Gastrocnemius medialis (tissue), 4 donors: ENCODE measurements around the gene TBRG4. TPM values are rescaled to one million over a fixed set of nuclear protein-coding genes. Genes with fewer than 3 reads are reported as not detected.

Experiments
- ATAC-seq, 2 donors: fragments of 150-250 bp; one replicate each; pipeline ENCODE4 v1.9.1; 2016
- DNase-seq, 2 donors: peaks; one replicate each; pipeline ENCODE4 v3.0.0-alpha.2; 2019
- H3K27ac ChIP-seq, 4 donors: fragments of 200-600 bp; sonication (generic); 1 replicate in 1 of 4; 2 replicates in 3 of 4; pipeline ENCODE4 v1.5.1; 2016 to 2018; ENCODE audit warnings: mild to moderate bottlenecking in 2 of 4, moderate library complexity in 1 of 4
- H3K27me3 ChIP-seq, 3 donors: fragments of 200-600 bp; sonication (generic) in 2 of 3; 1 replicate in 1 of 3; 2 replicates in 2 of 3; pipeline versions ENCODE4 v1.5.1 to v1.6.0; 2016 to 2019; ENCODE audit warnings: mild to moderate bottlenecking in 1 of 3, moderate library complexity in 1 of 3
- H3K36me3 ChIP-seq, 2 donors: fragments of 200-600 bp; sonication (generic) in 1 of 2; one replicate each; pipeline ENCODE4 v1.5.1; 2017 to 2018
- H3K4me1 ChIP-seq, 2 donors: fragments of 200-600 bp; sonication (generic) in 1 of 2; one replicate each; pipeline ENCODE4 v1.5.1; 2016 to 2017; ENCODE audit warnings: mild to moderate bottlenecking in 2 of 2
- H3K4me3 ChIP-seq, 4 donors: fragments of 200-600 bp; sonication (generic) in 3 of 4; 1 replicate in 1 of 4; 2 replicates in 3 of 4; pipeline ENCODE4 v1.5.1; 2016 to 2019; ENCODE audit warnings: mild to moderate bottlenecking in 2 of 4
- H3K9me3 ChIP-seq, 3 donors: fragments of 200-600 bp; sonication (generic) in 2 of 3; 1 replicate in 1 of 3; 2 replicates in 2 of 3; pipeline ENCODE4 v1.5.1; 2016 to 2019
- POLR2A ChIP-seq, 2 donors: fragments of 450-650 bp; IDR thresholded peaks; one replicate each; pipeline ENCODE4 v1.6.1; 2017; ENCODE audit warnings: antibody characterized with exemption in 2 of 2, mild to moderate bottlenecking in 2 of 2, moderate library complexity in 2 of 2
- in situ Hi-C, 4 donors: fragments of 200-750 bp; cut with MboI; loops; one replicate each; pipeline versions ENCODE4 v1.15.0 to v1.8.0; 2017; ENCODE audit warnings: low sequenced_read_pairs in 4 of 4
- intact Hi-C: fragments of 100-400 bp; cut with DNase I; formaldehyde crosslinking; loops from one replicate; pipeline ENCODE4 v1.15.1; 2023; ENCODE audit warnings: low total_unique reads
- total RNA-seq, 4 donors: library from RNA; depleted of rRNA; stranded (reverse); fragments of >200 nt; gene quantifications; one replicate each; pipeline versions ENCODE4 v1.1.0 to v1.2.3, GENCODE V29; 2016
- TF ChIP-seq, protein P1 (sequence below), 5 experiments: fragments of 450-650 bp in 3 of 5; fragments of 200-600 bp in 2 of 5; sonication (generic) in 2 of 5; IDR thresholded peaks in 4 of 5; conservative IDR thresholded peaks in 1 of 5; 1 replicate in 4 of 5; 2 replicates in 1 of 5; pipeline ENCODE4 v1.5.1; 2016 to 2019; ENCODE audit warnings: antibody characterized with exemption in 5 of 5, mild to moderate bottlenecking in 3 of 5, moderate library complexity in 3 of 5

The TBRG4 gene
- total RNA-seq, 4 donors from 2014 or later = 74.3 to 105 (median 92.7) TPM

DNA sequence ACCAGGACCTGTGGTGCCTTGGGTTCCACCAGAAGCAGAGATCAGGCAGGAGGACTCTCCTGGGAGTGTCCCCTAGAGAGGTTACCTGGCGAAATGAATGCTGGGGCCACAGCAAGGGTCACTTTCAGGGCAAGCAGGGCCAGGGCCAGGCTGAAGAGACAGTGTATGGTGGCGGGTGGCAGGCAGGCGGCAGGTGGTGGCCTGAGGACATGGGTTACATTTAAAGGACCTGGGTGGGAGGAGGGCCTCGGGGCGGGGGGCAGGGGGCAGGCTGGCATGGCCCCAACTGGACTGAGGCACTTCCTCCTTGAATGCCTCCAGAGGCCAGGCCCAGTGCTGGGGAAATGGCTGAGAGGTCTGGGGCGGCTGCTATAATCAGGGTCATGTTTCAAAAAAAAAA lies 14.7 kb upstream of the TBRG4 start:
- intact Hi-C loops = no loop called here
- no peaks in the 10 kb centered on the region for H3K4me1 ChIP-seq
- no peaks in the 10 kb centered on the region for H3K9me3 ChIP-seq
- no peaks in the 10 kb centered on the region for H3K27me3 ChIP-seq
- no peak overlapping the region for H3K27ac ChIP-seq
- in situ Hi-C loops = loop anchor here in 2 of 4 donors (10.0 to 25.0 kb wide), 2 partner anchors 264 to 271 kb away; no protein-coding TSS in a partner anchor
- H3K4me3 ChIP-seq = no peak overlapping the region
- no peak for DNase-seq
- no peaks in the 10 kb centered on the region for H3K36me3 ChIP-seq
- no peak for ATAC-seq
- TF ChIP-seq POLR2A (IDR thresholded peaks at IDR 0.05) = no peak

DNA sequence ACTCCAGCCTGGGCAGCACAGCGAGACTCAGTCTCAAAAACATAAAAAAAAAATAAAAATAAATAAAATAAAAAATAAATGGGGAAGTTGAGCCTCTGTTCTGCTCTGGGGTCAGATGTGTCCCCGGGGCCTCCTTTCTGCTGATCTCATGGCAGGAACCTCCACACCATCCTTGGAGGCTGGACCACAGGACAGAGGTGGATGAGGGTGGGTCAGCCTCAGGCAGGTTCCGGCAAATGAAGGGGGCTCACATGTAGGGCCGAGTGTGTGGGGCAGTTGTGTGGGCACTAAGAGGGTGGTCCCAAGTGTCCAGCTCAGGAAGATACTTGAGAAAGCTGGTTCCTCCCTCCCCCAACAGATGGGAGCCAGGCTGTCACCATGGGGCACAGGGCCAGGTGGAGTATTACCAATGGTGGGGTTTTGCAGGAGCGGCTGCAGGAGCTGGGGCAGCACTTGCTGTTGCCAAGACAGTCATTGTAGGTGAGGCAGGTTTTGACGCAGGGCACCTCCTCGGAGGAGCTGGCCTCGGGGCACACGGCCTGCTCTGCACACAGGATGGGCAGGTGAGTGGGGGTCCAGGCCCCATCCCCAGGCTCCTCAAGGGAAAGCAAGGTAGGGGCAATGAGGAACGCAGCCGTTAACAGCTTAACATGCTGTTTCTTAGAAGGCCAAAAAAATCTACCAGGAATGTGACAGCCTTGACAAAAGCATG lies 13.9 kb upstream of the TBRG4 start:
- Histone ChIP-seq H3K27me3 (no peaks in the 10 kb centered on the region), H3K36me3 (no peaks in the 10 kb centered on the region), H3K27ac (no peak overlapping the region), H3K4me1 (no peaks in the 10 kb centered on the region), H3K9me3 (no peaks in the 10 kb centered on the region), H3K4me3 (no peak overlapping the region)
- DNase-seq (no peak), ATAC-seq (no peak)
- intact Hi-C loops = no loop called here
- TF ChIP-seq POLR2A (IDR thresholded peaks at IDR 0.05) = no peak
- in situ Hi-C loops = loop anchor here in 2 of 4 donors (10.0 to 25.0 kb wide), 2 partner anchors 263 to 271 kb away; no protein-coding TSS in a partner anchor

GRCh38 chr7:45123913-45124710 lies 12.6 kb upstream of the TBRG4 start:
- TF ChIP-seq, protein P1, sequence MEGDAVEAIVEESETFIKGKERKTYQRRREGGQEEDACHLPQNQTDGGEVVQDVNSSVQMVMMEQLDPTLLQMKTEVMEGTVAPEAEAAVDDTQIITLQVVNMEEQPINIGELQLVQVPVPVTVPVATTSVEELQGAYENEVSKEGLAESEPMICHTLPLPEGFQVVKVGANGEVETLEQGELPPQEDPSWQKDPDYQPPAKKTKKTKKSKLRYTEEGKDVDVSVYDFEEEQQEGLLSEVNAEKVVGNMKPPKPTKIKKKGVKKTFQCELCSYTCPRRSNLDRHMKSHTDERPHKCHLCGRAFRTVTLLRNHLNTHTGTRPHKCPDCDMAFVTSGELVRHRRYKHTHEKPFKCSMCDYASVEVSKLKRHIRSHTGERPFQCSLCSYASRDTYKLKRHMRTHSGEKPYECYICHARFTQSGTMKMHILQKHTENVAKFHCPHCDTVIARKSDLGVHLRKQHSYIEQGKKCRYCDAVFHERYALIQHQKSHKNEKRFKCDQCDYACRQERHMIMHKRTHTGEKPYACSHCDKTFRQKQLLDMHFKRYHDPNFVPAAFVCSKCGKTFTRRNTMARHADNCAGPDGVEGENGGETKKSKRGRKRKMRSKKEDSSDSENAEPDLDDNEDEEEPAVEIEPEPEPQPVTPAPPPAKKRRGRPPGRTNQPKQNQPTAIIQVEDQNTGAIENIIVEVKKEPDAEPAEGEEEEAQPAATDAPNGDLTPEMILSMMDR (IDR thresholded peaks at IDR 0.05 in 4 of 5, conservative IDR thresholded peaks at IDR 0.05 in 1 of 5) = no peak
- TF ChIP-seq POLR2A (IDR thresholded peaks at IDR 0.05) = no peak

GRCh38 chr7:45122975-45123860 lies 11.7 kb upstream of the TBRG4 start:
- DNase-seq = no peak
- Histone ChIP-seq H3K36me3 (no peaks in the 10 kb centered on the region), H3K27me3 (no peaks in the 10 kb centered on the region), H3K4me1 (no peaks in the 10 kb centered on the region), H3K27ac (no peak overlapping the region), H3K4me3 (no peak overlapping the region), H3K9me3 (no peaks in the 10 kb centered on the region)
- TF ChIP-seq POLR2A (IDR thresholded peaks at IDR 0.05) = no peak
- TF ChIP-seq, protein P1 (IDR thresholded peaks at IDR 0.05 in 4 of 5, conservative IDR thresholded peaks at IDR 0.05 in 1 of 5) = no peak
- in situ Hi-C loops = loop anchor here (10.0 to 25.0 kb wide), 2 partner anchors 268 to 536 kb away; partner anchors contain the start of gene TMED4 (in 4 of the 4)
- ATAC-seq = no peak
- intact Hi-C loops = no loop called here

More at GRCh38 chr7:45123913-45124710, 12.6 kb upstream of the TBRG4 start:
- no peaks in the 10 kb centered on the region for H3K4me1 ChIP-seq
- no peak overlapping the region for H3K4me3 ChIP-seq
- no peaks in the 10 kb centered on the region for H3K9me3 ChIP-seq
- ATAC-seq (no peak), DNase-seq (no peak)
- intact Hi-C loops (no loop called here), in situ Hi-C loops (loop anchor here (10.0 to 25.0 kb wide), 2 partner anchors 269 to 537 kb away; partner anchors contain the start of gene TMED4 (in 4 of the 4))
- H3K27me3 ChIP-seq = no peaks in the 10 kb centered on the region
- no peak overlapping the region for H3K27ac ChIP-seq
- H3K36me3 ChIP-seq = no peaks in the 10 kb centered on the region

DNA sequence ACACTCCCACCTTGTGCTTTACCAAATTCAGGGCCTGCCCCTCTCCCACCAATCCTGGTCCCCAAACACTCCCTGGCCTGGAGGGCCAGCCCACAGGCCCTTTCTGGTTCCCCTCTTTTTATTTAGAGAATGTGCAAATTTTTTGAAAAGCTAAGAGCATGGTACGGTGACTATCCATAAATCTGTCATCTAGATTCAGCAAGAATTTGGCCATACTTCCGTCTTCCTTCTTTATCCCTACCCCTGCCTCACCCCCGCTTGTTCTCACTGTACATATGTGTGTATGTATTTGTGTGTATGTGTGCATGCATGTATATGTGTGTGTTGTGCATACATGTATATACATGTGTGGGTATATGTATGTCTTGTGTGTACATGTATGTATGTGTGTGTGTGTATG lies 8.1 kb upstream of the TBRG4 start:
- Histone ChIP-seq H3K4me1 (no peaks in the 10 kb centered on the region), H3K4me3 (no peak overlapping the region), H3K9me3 (no peaks in the 10 kb centered on the region), H3K27me3 (no peaks in the 10 kb centered on the region), H3K36me3 (no peaks in the 10 kb centered on the region), H3K27ac (no peak overlapping the region)
- intact Hi-C loops (loop anchor here (10.0 kb wide), 1 partner anchor 535 kb away; the partner anchor contains the start of gene TMED4), in situ Hi-C loops (loop anchor here (10.0 to 25.0 kb wide), 2 partner anchors 135 to 532 kb away; partner anchors contain the start of gene TMED4 (in 4 of the 4))
- ATAC-seq = no peak
- TF ChIP-seq POLR2A (IDR thresholded peaks at IDR 0.05) = no peak
- TF ChIP-seq, protein P1 (IDR thresholded peaks at IDR 0.05 in 4 of 5, conservative IDR thresholded peaks at IDR 0.05 in 1 of 5) = no peak
- no peak for DNase-seq
